Neuronal stem cell (in vitro differentiated cells): ENCODE data around the gene VPS33A.

Source experiments
- DNase-seq: peaks from one replicate; pipeline ENCODE4 v3.0.0-alpha.2; 2013; ENCODE audit warnings: low spot score
- H2AFZ ChIP-seq: one replicate; pipeline ENCODE4 v1.6.1; 2013; ENCODE audit warnings: mild to moderate bottlenecking, low read length, inconsistent platforms
- H2AK5ac ChIP-seq: 2 replicates; pipeline ENCODE4 v1.6.1; 2013; ENCODE audit warnings: low read depth, mild to moderate bottlenecking, inconsistent platforms, low read length, moderate library complexity, mixed read lengths
- H2BK120ac ChIP-seq: 2 replicates; pipeline ENCODE4 v1.6.1; 2013; ENCODE audit warnings: low read depth, mild to moderate bottlenecking, inconsistent platforms, low read length, moderate library complexity, mixed read lengths
- H2BK12ac ChIP-seq: one replicate; pipeline ENCODE4 v1.6.1; 2013; ENCODE audit warnings: low read length, inconsistent platforms
- H2BK15ac ChIP-seq: 2 replicates; pipeline ENCODE4 v1.6.1; 2013; ENCODE audit warnings: mild to moderate bottlenecking, low read length, inconsistent platforms, mixed read lengths
- H2BK5ac ChIP-seq: one replicate; pipeline ENCODE4 v1.6.1; 2013; ENCODE audit warnings: inconsistent platforms, mild to moderate bottlenecking, low read length, moderate library complexity
- H3K14ac ChIP-seq: one replicate; pipeline ENCODE4 v1.6.1; 2013; ENCODE audit warnings: low read length, inconsistent platforms
- H3K18ac ChIP-seq: 2 replicates; pipeline ENCODE4 v1.6.1; 2013; ENCODE audit warnings: low read length, inconsistent platforms
- H3K23ac ChIP-seq: 2 replicates; pipeline ENCODE4 v1.6.1; 2013; ENCODE audit warnings: low read depth, mild to moderate bottlenecking, mixed read lengths, low read length, inconsistent platforms; ENCODE audit not compliant: poor library complexity
- H3K27ac ChIP-seq: replicated peaks from 3 replicates; pipeline ENCODE4 v1.5.1; 2013; ENCODE audit warnings: low read length, inconsistent platforms
- H3K27me3 ChIP-seq, 3 experiments: 2 replicates each; pipeline ENCODE4 v1.6.1; 2013; ENCODE audit warnings: low read length in 3 of 3, mild to moderate bottlenecking in 2 of 3, inconsistent platforms in 1 of 3, low read depth in 1 of 3, mixed read lengths in 1 of 3, moderate library complexity in 1 of 3; ENCODE audit not compliant: control insufficient read depth in 3 of 3, insufficient read depth in 3 of 3
- H3K36me3 ChIP-seq, 2 donors: replicated peaks in 1 of 2; 2 replicates each; pipeline ENCODE4 v1.6.1; 2013; ENCODE audit warnings: low read length in 2 of 2; ENCODE audit not compliant: control insufficient read depth in 2 of 2, insufficient read depth in 2 of 2
- H3K4ac ChIP-seq: 2 replicates; pipeline ENCODE4 v1.6.1; 2013; ENCODE audit warnings: inconsistent platforms, mild to moderate bottlenecking, low read length, moderate library complexity
- H3K4me1 ChIP-seq, 2 donors: 1 replicate in 1 of 2; 2 replicates in 1 of 2; pipeline ENCODE4 v1.6.1; 2013; ENCODE audit warnings: low read length in 2 of 2, low read depth in 1 of 2; ENCODE audit not compliant: control insufficient read depth in 2 of 2, insufficient read depth in 1 of 2
- H3K4me2 ChIP-seq: one replicate; pipeline ENCODE4 v1.6.1; 2013; ENCODE audit warnings: mild to moderate bottlenecking, low read length, inconsistent platforms; ENCODE audit not compliant: insufficient read depth, poor library complexity, severe bottlenecking
- H3K4me3 ChIP-seq, 2 donors: 2 replicates each; pipeline ENCODE4 v1.5.1; 2013; ENCODE audit warnings: low read length in 2 of 2, mild to moderate bottlenecking in 2 of 2, inconsistent platforms in 1 of 2, moderate library complexity in 1 of 2
- H3K79me1 ChIP-seq: one replicate; pipeline ENCODE4 v1.6.1; 2013; ENCODE audit warnings: low read depth, mild to moderate bottlenecking, inconsistent platforms, low read length, moderate library complexity
- H3K9ac ChIP-seq: one replicate; pipeline ENCODE4 v1.6.1; 2013; ENCODE audit warnings: mild to moderate bottlenecking, low read depth, low read length, inconsistent platforms; ENCODE audit not compliant: poor library complexity
- H3K9me3 ChIP-seq, 2 donors: replicated peaks in 1 of 2; 2 replicates each; pipeline versions ENCODE3 to v1.6.1; 2013; ENCODE audit warnings: low read length in 2 of 2, mild to moderate bottlenecking in 2 of 2, inconsistent platforms in 1 of 2, low read depth in 1 of 2, mixed read lengths in 1 of 2, moderate library complexity in 1 of 2; ENCODE audit not compliant: control insufficient read depth in 2 of 2, insufficient read depth in 1 of 2
- H4K8ac ChIP-seq: one replicate; pipeline ENCODE4 v1.6.1; 2013; ENCODE audit warnings: low read depth, mild to moderate bottlenecking, inconsistent platforms, low read length, moderate library complexity
- H4K91ac ChIP-seq: one replicate; pipeline ENCODE4 v1.6.1; 2013; ENCODE audit warnings: low read length, low read depth, mild to moderate bottlenecking, inconsistent platforms; ENCODE audit not compliant: poor library complexity
- WGBS, 2 donors: extraction: QIAGEN DNeasy Blood & Tissue Kit; methylation state at CpG; one replicate each; pipeline ENCODE4 v1.1.7; 2013; ENCODE audit warnings: missing lambda C conversion rate in 2 of 2, mixed read lengths in 1 of 2; ENCODE audit not compliant: insufficient read length in 2 of 2, insufficient replicate concordance in 1 of 2; ENCODE audit errors: extremely low coverage in 2 of 2; 5-methylcytosine and 5-hydroxymethylcytosine counted together

VPS33A gene

DNA sequence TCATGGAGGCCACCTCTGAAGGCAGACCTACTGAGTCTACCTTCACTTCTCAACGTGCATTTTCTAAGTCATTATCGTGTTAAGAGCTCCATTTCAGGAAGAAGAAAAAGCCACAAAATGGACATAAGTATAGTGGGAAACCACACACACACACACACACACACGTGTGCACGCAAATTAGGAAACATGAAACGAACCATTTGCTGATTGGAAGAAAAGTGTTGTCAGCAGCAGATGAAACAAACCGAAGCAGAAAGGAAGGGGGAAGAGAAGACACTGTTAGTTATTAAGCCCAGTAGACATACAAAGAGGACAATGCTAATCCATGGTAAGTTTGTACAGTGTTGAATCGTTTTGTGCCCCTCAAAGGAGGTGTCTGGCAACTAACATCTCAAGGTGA, 9.9 kb upstream of the VPS33A start:
- no peak overlapping the region for H2AK5ac ChIP-seq
- no peak overlapping the region for H4K91ac ChIP-seq
- H3K4me2 ChIP-seq = no peak overlapping the region
- H2BK5ac ChIP-seq = no peak overlapping the region
- H2BK12ac ChIP-seq = no peak overlapping the region
- H2BK120ac ChIP-seq = no peak overlapping the region
- no peaks in the 10 kb centered on the region for H3K9me3 ChIP-seq
- no peak overlapping the region for H3K9ac ChIP-seq
- no peaks in the 10 kb centered on the region for H3K4me1 ChIP-seq
- H3K36me3 ChIP-seq = peaks cover 8 to 87% of the 10 kb centered on the region in 2 donors
- no peak overlapping the region for H3K4ac ChIP-seq
- H3K18ac ChIP-seq = no peak overlapping the region
- no peak overlapping the region for H3K27ac ChIP-seq
- H4K8ac ChIP-seq = no peak overlapping the region
- H3K23ac ChIP-seq = no peak overlapping the region
- H2BK15ac ChIP-seq = no peak overlapping the region
- H3K14ac ChIP-seq = no peak overlapping the region
- DNase-seq = no peak
- no peak overlapping the region for H2AFZ ChIP-seq
- no CpG with 5 or more reads among the region's 7 CpGs for WGBS, 2 donors
- H3K27me3 ChIP-seq = no peaks in the 10 kb centered on the region
- no peaks in the 10 kb centered on the region for H3K79me1 ChIP-seq
- no peak overlapping the region for H3K4me3 ChIP-seq

- no peak overlapping the region for H3K4ac ChIP-seq
- no peak overlapping the region for H2BK12ac ChIP-seq
- no CpG with 5 or more reads among the region's 8 CpGs for WGBS, 2 donors
- H3K79me1 ChIP-seq = no peaks in the 10 kb centered on the region
- no peak overlapping the region for H4K91ac ChIP-seq
- H3K27ac ChIP-seq = no peak overlapping the region
- no peak overlapping the region for H3K9ac ChIP-seq
- H3K4me2 ChIP-seq = no peak overlapping the region
- no peak overlapping the region for H3K18ac ChIP-seq
- no peak overlapping the region for H2BK120ac ChIP-seq
- H3K36me3 ChIP-seq = peaks cover 8 to 85% of the 10 kb centered on the region in 2 donors
- no peak overlapping the region for H2BK15ac ChIP-seq
- no peak overlapping the region for H3K4me3 ChIP-seq
- H3K23ac ChIP-seq = no peak overlapping the region
- no peaks in the 10 kb centered on the region for H3K27me3 ChIP-seq
- no peaks in the 10 kb centered on the region for H3K9me3 ChIP-seq
- H2AK5ac ChIP-seq = no peak overlapping the region
- H4K8ac ChIP-seq = no peak overlapping the region
- no peak overlapping the region for H3K14ac ChIP-seq
- H2BK5ac ChIP-seq = no peak overlapping the region
- DNase-seq = no peak
- no peaks in the 10 kb centered on the region for H3K4me1 ChIP-seq
- no peak overlapping the region for H2AFZ ChIP-seq
Measured at GRCh38 chr12:122275459-122275858, 9.2 kb upstream of the VPS33A start.

DNA sequence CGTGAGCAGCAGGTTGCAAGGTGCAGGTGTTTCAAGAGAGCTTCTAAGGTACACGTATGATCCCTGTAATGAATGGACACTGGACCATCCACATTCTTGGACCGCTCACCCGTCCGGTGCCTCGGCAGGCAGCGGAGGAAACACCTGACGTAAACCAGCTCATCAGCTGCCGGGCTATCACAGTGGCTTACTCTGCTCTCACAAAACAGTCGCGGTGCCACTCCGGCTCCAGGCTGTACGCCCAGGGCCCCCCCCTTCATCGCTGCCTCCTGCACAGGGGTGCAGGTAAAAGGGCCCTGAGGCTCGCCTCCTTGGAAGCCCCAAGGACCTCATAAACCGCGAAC, 436 bp downstream of the VPS33A start:
- H3K27ac ChIP-seq = peak overlapping the region; percentile 73
- peak overlapping the region; percentile 97 for H3K9ac ChIP-seq
- H3K4ac ChIP-seq = no peak overlapping the region
- H2AK5ac ChIP-seq = no peak overlapping the region
- peak overlapping the region; percentile 86 for H3K18ac ChIP-seq
- no peak overlapping the region for H2BK12ac ChIP-seq
- no peaks in the 10 kb centered on the region for H3K27me3 ChIP-seq
- no peaks in the 10 kb centered on the region for H3K9me3 ChIP-seq
- peak overlapping the region; percentile 88 for H4K8ac ChIP-seq
- H3K14ac ChIP-seq = no peak overlapping the region
- peak overlapping the region; percentile 45 for H3K23ac ChIP-seq
- H3K4me1 ChIP-seq = peaks cover 4 to 6% of the 10 kb centered on the region in 2 donors
- peak overlapping the region; percentile 30 for H2BK15ac ChIP-seq
- H4K91ac ChIP-seq = no peak overlapping the region
- H3K4me2 ChIP-seq = peak overlapping the region; percentile 79
- peaks cover 8 to 36% of the 10 kb centered on the region in 2 donors for H3K36me3 ChIP-seq
- H2AFZ ChIP-seq = peak overlapping the region; percentile 95
- H2BK5ac ChIP-seq = no peak overlapping the region
- H2BK120ac ChIP-seq = no peak overlapping the region
- no peak for DNase-seq
- WGBS, 2 donors = no CpG with 5 or more reads among the region's 17 CpGs
- peak overlapping the region; percentile 90 to 99 for H3K4me3 ChIP-seq
- H3K79me1 ChIP-seq = no peaks in the 10 kb centered on the region

DNA sequence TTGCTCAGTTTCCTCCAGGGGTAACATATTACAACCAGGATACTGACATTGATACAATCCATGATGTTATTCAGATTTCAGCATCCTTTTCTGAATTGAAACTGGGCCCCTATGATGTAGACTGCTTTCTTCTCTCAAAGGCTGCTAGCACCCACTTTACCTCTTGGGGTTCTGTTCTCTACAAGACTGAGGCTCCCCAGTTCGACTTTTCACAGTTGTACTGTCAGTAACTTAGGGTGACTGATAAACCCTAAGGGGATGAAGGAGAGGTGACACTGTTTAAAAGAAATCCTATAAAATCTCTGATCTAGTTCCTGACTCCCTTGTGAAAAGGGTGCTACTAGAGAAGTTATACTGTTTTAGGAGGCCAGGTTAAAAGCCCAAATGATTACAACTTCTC, 818 bp downstream of the VPS33A start:
- H3K4ac ChIP-seq = no peak overlapping the region
- H4K91ac ChIP-seq = no peak overlapping the region
- H3K36me3 ChIP-seq = peaks cover 8 to 36% of the 10 kb centered on the region in 2 donors
- no peak overlapping the region for H2BK12ac ChIP-seq
- H3K23ac ChIP-seq = no peak overlapping the region
- no peak overlapping the region for H3K18ac ChIP-seq
- peak overlapping the region; percentile 95 for H2AFZ ChIP-seq
- no peaks in the 10 kb centered on the region for H3K27me3 ChIP-seq
- H2BK120ac ChIP-seq = no peak overlapping the region
- no peak overlapping the region for H3K9ac ChIP-seq
- no peak overlapping the region for H3K14ac ChIP-seq
- H3K4me1 ChIP-seq = peaks cover 4 to 6% of the 10 kb centered on the region in 2 donors
- no peak overlapping the region for H4K8ac ChIP-seq
- no peaks in the 10 kb centered on the region for H3K9me3 ChIP-seq
- H2BK5ac ChIP-seq = no peak overlapping the region
- no peaks in the 10 kb centered on the region for H3K79me1 ChIP-seq
- no peak for DNase-seq
- H2AK5ac ChIP-seq = no peak overlapping the region
- no CpG with 5 or more reads among the region's 1 CpG for WGBS, 2 donors
- H3K4me3 ChIP-seq = peak overlapping the region; percentile 90 to 99
- no peak overlapping the region for H2BK15ac ChIP-seq
- no peak overlapping the region for H3K27ac ChIP-seq
- H3K4me2 ChIP-seq = peak overlapping the region; percentile 79
